ENCODE results near the gene KAT2A. TPM values are rescaled to one million over a fixed set of nuclear protein-coding genes. Genes with fewer than 3 reads are reported as not detected.

The KAT2A gene
- total RNA-seq (100 to 1,000 TPM in 1 of 9 donors, 10 to 100 TPM in 8; 16.0 to 136 (median 53.2) TPM), polyA plus RNA-seq (100 to 1,000 TPM in 2 of 3 donors, 10 to 100 TPM in 1; 23.7 to 671 (median 386) TPM)
- long read RNA-seq, donor 1, transcript KAT2A-202 (18 exons, 2,990 nt) = major isoform, 10 of 18 reads
- long read RNA-seq, donor 1, partial matches to known transcripts = 5 of 18 reads
- long read RNA-seq, donor 1, other reads (novel, unspliced or antisense) = 0 of 18 reads
- long read RNA-seq, donor 2, transcript KAT2A-202 (18 exons, 2,990 nt) = major isoform, 6 of 8 reads
- long read RNA-seq, donor 2, partial matches to known transcripts = 0 of 8 reads
- long read RNA-seq, donor 2, other reads (novel, unspliced or antisense) = 0 of 8 reads
- long read RNA-seq, donor 3, partial matches to known transcripts = 0 of 2 reads
- long read RNA-seq, donor 3, other reads (novel, unspliced or antisense) = 0 of 2 reads
- long read RNA-seq, donor 4, partial matches to known transcripts = 6 of 6 reads
- long read RNA-seq, donor 4, other reads (novel, unspliced or antisense) = 0 of 6 reads
- long read RNA-seq, donor 5, transcript KAT2A-202 (18 exons, 2,990 nt) = major isoform, 114 of 219 reads
- long read RNA-seq, donor 5, transcript KAT2A-201 (18 exons, 3,109 nt) = minor isoform, 27 of 219 reads
- long read RNA-seq, donor 5, partial matches to known transcripts = 39 of 219 reads
- long read RNA-seq, donor 5, other reads (novel, unspliced or antisense) = 39 of 219 reads
- long read RNA-seq, donor 6, partial matches to known transcripts = 3 of 3 reads
- long read RNA-seq, donor 6, other reads (novel, unspliced or antisense) = 0 of 3 reads
- long read RNA-seq, donor 7, partial matches to known transcripts = 0 of 4 reads
- long read RNA-seq, donor 7, other reads (novel, unspliced or antisense) = 0 of 4 reads
- long read RNA-seq, donor 8, transcript KAT2A-202 (18 exons, 2,990 nt) = major isoform, 6 of 6 reads
- long read RNA-seq, donor 8, partial matches to known transcripts = 0 of 6 reads
- long read RNA-seq, donor 8, other reads (novel, unspliced or antisense) = 0 of 6 reads
- long read RNA-seq, donor 9, transcript KAT2A-202 (18 exons, 2,990 nt) = major isoform, 7 of 12 reads
- long read RNA-seq, donor 9, partial matches to known transcripts = 5 of 12 reads
- long read RNA-seq, donor 9, other reads (novel, unspliced or antisense) = 0 of 12 reads
- long read RNA-seq, donor 10, partial matches to known transcripts = 0 of 3 reads
- long read RNA-seq, donor 10, other reads (novel, unspliced or antisense) = 0 of 3 reads

DNA sequence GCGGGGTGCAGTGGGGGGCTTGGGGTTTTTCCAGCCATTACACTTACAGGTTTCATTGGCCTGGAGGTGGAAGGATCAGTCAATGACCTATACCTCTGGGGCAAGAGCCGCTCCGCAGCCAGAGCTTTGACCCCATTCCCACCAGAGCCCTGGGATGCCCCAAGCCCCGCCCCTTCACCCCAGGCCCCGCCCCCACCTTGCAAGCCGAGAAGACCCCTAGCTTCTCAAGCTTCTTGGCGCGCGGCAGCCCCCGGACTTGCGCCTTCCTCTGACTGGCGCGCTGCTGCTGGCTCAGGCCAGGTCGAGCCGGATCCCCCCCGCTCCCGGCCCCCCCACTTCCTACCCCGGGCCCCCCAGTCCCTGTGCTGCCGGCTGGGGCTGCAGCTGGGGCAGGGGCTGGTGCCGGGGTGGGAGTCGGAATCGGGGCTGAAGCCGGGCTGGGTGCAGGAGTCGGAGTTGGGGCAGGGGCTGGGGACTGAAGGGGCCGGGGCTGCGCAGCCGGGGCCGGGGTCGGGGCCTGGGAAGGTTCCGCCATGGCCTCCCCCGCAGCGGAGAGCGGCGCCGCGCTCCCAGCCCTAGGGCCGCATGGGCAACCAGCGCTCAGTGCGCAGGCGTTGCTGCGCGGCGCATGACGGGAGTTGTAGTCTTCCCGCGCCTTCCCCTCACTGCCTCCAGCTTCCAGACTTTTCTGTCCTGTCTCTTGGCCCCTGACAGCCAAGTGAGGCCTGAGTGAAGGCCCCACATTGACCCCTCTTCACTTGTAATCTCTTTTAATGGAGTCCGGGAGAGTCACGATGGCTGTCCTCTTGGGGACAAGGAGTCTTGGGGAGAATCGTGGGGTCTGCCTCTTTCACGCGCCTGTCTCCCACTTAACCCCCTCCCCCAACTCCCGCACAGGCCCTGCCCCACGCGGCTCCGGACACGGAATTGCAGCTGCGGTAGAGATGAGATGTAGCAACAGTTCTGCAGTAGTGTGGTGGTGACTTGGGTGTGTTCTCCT lies at the start of gene KAT2A:
KAT2A (minus strand) TSS at position 598 of the 1,000 bp plus-strand sequence; CDS start at position 535, 63 bp downstream.
- 6 to 30% (median 9%) methylated on average over 10 to 57 of the region's 57 CpGs for WGBS, 4 donors
- H3K36me3 ChIP-seq (replicated peaks in 1 of 2) = peaks cover 0 to 16% of the 10 kb centered on the region in 2 donors
- peak; percentile 74 to 89 (median 80) for DNase-seq
- TF ChIP-seq POLR2A (IDR thresholded peaks at IDR 0.05) = no peak
- TF ChIP-seq, protein P1, sequence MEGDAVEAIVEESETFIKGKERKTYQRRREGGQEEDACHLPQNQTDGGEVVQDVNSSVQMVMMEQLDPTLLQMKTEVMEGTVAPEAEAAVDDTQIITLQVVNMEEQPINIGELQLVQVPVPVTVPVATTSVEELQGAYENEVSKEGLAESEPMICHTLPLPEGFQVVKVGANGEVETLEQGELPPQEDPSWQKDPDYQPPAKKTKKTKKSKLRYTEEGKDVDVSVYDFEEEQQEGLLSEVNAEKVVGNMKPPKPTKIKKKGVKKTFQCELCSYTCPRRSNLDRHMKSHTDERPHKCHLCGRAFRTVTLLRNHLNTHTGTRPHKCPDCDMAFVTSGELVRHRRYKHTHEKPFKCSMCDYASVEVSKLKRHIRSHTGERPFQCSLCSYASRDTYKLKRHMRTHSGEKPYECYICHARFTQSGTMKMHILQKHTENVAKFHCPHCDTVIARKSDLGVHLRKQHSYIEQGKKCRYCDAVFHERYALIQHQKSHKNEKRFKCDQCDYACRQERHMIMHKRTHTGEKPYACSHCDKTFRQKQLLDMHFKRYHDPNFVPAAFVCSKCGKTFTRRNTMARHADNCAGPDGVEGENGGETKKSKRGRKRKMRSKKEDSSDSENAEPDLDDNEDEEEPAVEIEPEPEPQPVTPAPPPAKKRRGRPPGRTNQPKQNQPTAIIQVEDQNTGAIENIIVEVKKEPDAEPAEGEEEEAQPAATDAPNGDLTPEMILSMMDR (IDR thresholded peaks at IDR 0.05) = no peak
- H3K9me3 ChIP-seq (replicated peaks in 1 of 3) = no peaks in the 10 kb centered on the region
- intact Hi-C loops (cut with DNase I) = no loop called here
- peak within 1 kb of the TSS; percentile 40 to 91 (median 68) for H3K4me3 ChIP-seq
- H3K4me1 ChIP-seq (replicated peaks in 1 of 2) = peaks cover 14 to 21% of the 10 kb centered on the region in 2 donors
- H3K27ac ChIP-seq = peak within 1 kb of the TSS in 2 of 5 donors; percentile 30 to 49
- no peaks in the 10 kb centered on the region for H3K27me3 ChIP-seq

- Histone ChIP-seq H3K27me3 (no peaks in the 10 kb centered on the region), H3K9me3 (replicated peaks in 1 of 3) (no peaks in the 10 kb centered on the region), H3K36me3 (replicated peaks in 1 of 2) (no peaks in the 10 kb centered on the region), H3K4me3 (no peak overlapping the region), H3K27ac (no peak overlapping the region), H3K4me1 (replicated peaks in 1 of 2) (no peaks in the 10 kb centered on the region)
- intact Hi-C loops (cut with DNase I) = no loop called here
- 92 to 94% (median 94%) methylated on average over 14 to 29 of the region's 29 CpGs for whole genome bisulfite sequencing, 4 donors
- TF ChIP-seq, protein P1 (IDR thresholded peaks at IDR 0.05) = no peak
- no peak for TF ChIP-seq POLR2A (IDR thresholded peaks at IDR 0.05)
- DNase-seq = no peak
Measured at GRCh38 chr17:42169351-42169750, 48.2 kb upstream of the KAT2A start.

GRCh38 chr17:42167807-42168206 lies 46.6 kb upstream of the KAT2A start:
- Histone ChIP-seq H3K27ac (no peak overlapping the region), H3K27me3 (no peaks in the 10 kb centered on the region), H3K4me1 (replicated peaks in 1 of 2) (no peaks in the 10 kb centered on the region), H3K9me3 (replicated peaks in 1 of 3) (no peaks in the 10 kb centered on the region), H3K4me3 (no peak overlapping the region), H3K36me3 (replicated peaks in 1 of 2) (no peaks in the 10 kb centered on the region)
- no peak for DNase-seq
- TF ChIP-seq POLR2A (IDR thresholded peaks at IDR 0.05) = no peak
- 85 to 90% (median 89%) methylated on average over 8 of the region's 8 CpGs for WGBS, 4 donors
- intact Hi-C loops (cut with DNase I) = no loop called here

Data from adrenal gland (tissue), 19 donors.